ENCODE measurements around the gene TFF1. TPM values are rescaled to one million over a fixed set of nuclear protein-coding genes. Genes with fewer than 3 reads are reported as not detected.

TFF1 gene
- total RNA-seq, 2 donors from 2014 or later: 0.97 to 1.7 TPM

GRCh38 chr21:42406866-42407265, 40.5 kb upstream of the TFF1 start:
- peak overlapping the region; percentile 99 for H3K27ac Mint-ChIP-seq
- no peaks in the 10 kb centered on the region for H3K27me3 Mint-ChIP-seq (ENCODE audit: low read depth)
- H3K9me3 Mint-ChIP-seq: peaks cover 0 to 2% of the 10 kb centered on the region in 2 donors
- peak overlapping the region; percentile 90 to 93 for H3K4me3 Mint-ChIP-seq
- H3K4me1 Mint-ChIP-seq (ENCODE audit: low read depth): peaks cover 52% of the 10 kb centered on the region
- DNase-seq: no peak
- no peak for ATAC-seq (replicated peaks in 1 of 2)
- H3K36me3 Mint-ChIP-seq (ENCODE audit: insufficient read depth in 2 of 2): peaks cover 16 to 33% of the 10 kb centered on the region in 2 donors

- Mint-ChIP-seq H3K27me3 (ENCODE audit: low read depth) (no peaks in the 10 kb centered on the region), H3K27ac (peak overlapping the region; percentile 99), H3K9me3 (peaks cover 0 to 7% of the 10 kb centered on the region in 2 donors), H3K4me1 (ENCODE audit: low read depth) (peaks cover 59% of the 10 kb centered on the region), H3K36me3 (ENCODE audit: insufficient read depth in 2 of 2) (peaks cover 21 to 38% of the 10 kb centered on the region in 2 donors), H3K4me3 (peak overlapping the region; percentile 90 to 93)
- peak; percentile 64 to 71 for DNase-seq
- ATAC-seq (replicated peaks in 1 of 2): peak; percentile 67 to 72
These were observed 39.9 kb upstream of the TFF1 start for GRCh38 chr21:42406201-42406621.

- Mint-ChIP-seq H3K9me3 (peaks cover 0 to 7% of the 10 kb centered on the region in 2 donors), H3K36me3 (ENCODE audit: insufficient read depth in 2 of 2) (peaks cover 21 to 38% of the 10 kb centered on the region in 2 donors), H3K4me1 (ENCODE audit: low read depth) (peaks cover 68% of the 10 kb centered on the region), H3K4me3 (peak overlapping the region; percentile 90 to 93), H3K27ac (peak overlapping the region; percentile 99), H3K27me3 (ENCODE audit: low read depth) (no peaks in the 10 kb centered on the region)
- ATAC-seq (replicated peaks in 1 of 2) (peak; percentile 25 to 36), DNase-seq (no peak)
These were observed 39.0 kb upstream of the TFF1 start for GRCh38 chr21:42405064-42406013.

- H3K4me3 Mint-ChIP-seq: peak overlapping the region; percentile 90 to 93
- H3K9me3 Mint-ChIP-seq: peaks cover 0 to 7% of the 10 kb centered on the region in 2 donors
- DNase-seq (no peak), ATAC-seq (replicated peaks in 1 of 2) (peak; percentile 12 to 17)
- H3K4me1 Mint-ChIP-seq (ENCODE audit: low read depth): peaks cover 71% of the 10 kb centered on the region
- H3K27ac Mint-ChIP-seq: peak overlapping the region; percentile 99
- no peaks in the 10 kb centered on the region for H3K27me3 Mint-ChIP-seq (ENCODE audit: low read depth)
- H3K36me3 Mint-ChIP-seq (ENCODE audit: insufficient read depth in 2 of 2): peaks cover 18 to 33% of the 10 kb centered on the region in 2 donors
These were observed 38.2 kb upstream of the TFF1 start for GRCh38 chr21:42404539-42404938.

- H3K4me3 Mint-ChIP-seq: peak within 1 kb of the TSS; percentile 90 to 93
- no peaks in the 10 kb centered on the region for H3K27me3 Mint-ChIP-seq (ENCODE audit: low read depth)
- peaks cover 18 to 33% of the 10 kb centered on the region in 2 donors for H3K36me3 Mint-ChIP-seq (ENCODE audit: insufficient read depth in 2 of 2)
- peaks cover 73% of the 10 kb centered on the region for H3K4me1 Mint-ChIP-seq (ENCODE audit: low read depth)
- H3K27ac Mint-ChIP-seq: peak within 1 kb of the TSS; percentile 99
- H3K9me3 Mint-ChIP-seq: peaks cover 0 to 7% of the 10 kb centered on the region in 2 donors
- DNase-seq: peak in 1 of 2 donors; percentile 46
- ATAC-seq (replicated peaks in 1 of 2): peak; percentile 52 to 53
These were observed 37.4 kb upstream of the TFF1 start, which contains the start of gene UBASH3A for GRCh38 chr21:42403611-42404231. Gene UBASH3A, plus strand, starts transcription at chr21:42403902. Its CDS starts 44 bp downstream, at chr21:42403946.

- Mint-ChIP-seq H3K4me3 (peak overlapping the region; percentile 67 to 92), H3K27me3 (ENCODE audit: low read depth) (no peaks in the 10 kb centered on the region), H3K4me1 (ENCODE audit: low read depth) (peaks cover 73% of the 10 kb centered on the region), H3K27ac (peak overlapping the region; percentile 95), H3K9me3 (peaks cover 0 to 7% of the 10 kb centered on the region in 2 donors), H3K36me3 (ENCODE audit: insufficient read depth in 2 of 2) (peaks cover 18 to 24% of the 10 kb centered on the region in 2 donors)
- ATAC-seq (replicated peaks in 1 of 2) (no peak), DNase-seq (no peak)
These were observed 35.5 kb upstream of the TFF1 start for GRCh38 chr21:42401820-42402251.

GRCh38 chr21:42401154-42401553, 34.8 kb upstream of the TFF1 start:
- Mint-ChIP-seq H3K4me3 (peak overlapping the region; percentile 67 to 92), H3K36me3 (ENCODE audit: insufficient read depth in 2 of 2) (peaks cover 13 to 18% of the 10 kb centered on the region in 2 donors), H3K27ac (peak overlapping the region; percentile 95), H3K4me1 (ENCODE audit: low read depth) (peaks cover 71% of the 10 kb centered on the region), H3K27me3 (ENCODE audit: low read depth) (no peaks in the 10 kb centered on the region), H3K9me3 (peaks cover 0 to 7% of the 10 kb centered on the region in 2 donors)
- DNase-seq (no peak), ATAC-seq (replicated peaks in 1 of 2) (no peak)

GRCh38 chr21:42400525-42400924, 34.2 kb upstream of the TFF1 start:
- Mint-ChIP-seq H3K4me1 (ENCODE audit: low read depth) (peaks cover 77% of the 10 kb centered on the region), H3K4me3 (peak overlapping the region; percentile 46 to 76), H3K27ac (peak overlapping the region; percentile 51), H3K9me3 (peaks cover 0 to 7% of the 10 kb centered on the region in 2 donors), H3K27me3 (ENCODE audit: low read depth) (no peaks in the 10 kb centered on the region), H3K36me3 (ENCODE audit: insufficient read depth in 2 of 2) (peaks cover 11 to 16% of the 10 kb centered on the region in 2 donors)
- peak; percentile 51 to 53 for ATAC-seq (replicated peaks in 1 of 2)
- no peak for DNase-seq

- H3K4me1 Mint-ChIP-seq (ENCODE audit: low read depth): peaks cover 91% of the 10 kb centered on the region
- DNase-seq (no peak), ATAC-seq (replicated peaks in 1 of 2) (no peak)
- H3K4me3 Mint-ChIP-seq: peak overlapping the region; percentile 56 to 69
- peaks cover 0 to 7% of the 10 kb centered on the region in 2 donors for H3K9me3 Mint-ChIP-seq
- no peaks in the 10 kb centered on the region for H3K27me3 Mint-ChIP-seq (ENCODE audit: low read depth)
- H3K36me3 Mint-ChIP-seq (ENCODE audit: insufficient read depth in 2 of 2): peaks cover 7 to 16% of the 10 kb centered on the region in 2 donors
- peak overlapping the region; percentile 83 for H3K27ac Mint-ChIP-seq
These were observed 32.2 kb upstream of the TFF1 start for GRCh38 chr21:42398436-42399028.

GRCh38 chr21:42397746-42398394, 31.5 kb upstream of the TFF1 start:
- peaks cover 0 to 7% of the 10 kb centered on the region in 2 donors for H3K9me3 Mint-ChIP-seq
- H3K36me3 Mint-ChIP-seq (ENCODE audit: insufficient read depth in 2 of 2): peaks cover 7 to 18% of the 10 kb centered on the region in 2 donors
- H3K4me1 Mint-ChIP-seq (ENCODE audit: low read depth): peaks cover 94% of the 10 kb centered on the region
- peak overlapping the region; percentile 56 to 69 for H3K4me3 Mint-ChIP-seq
- no peaks in the 10 kb centered on the region for H3K27me3 Mint-ChIP-seq (ENCODE audit: low read depth)
- H3K27ac Mint-ChIP-seq: peak overlapping the region; percentile 83
- DNase-seq (peak in 1 of 2 donors; percentile 37), ATAC-seq (replicated peaks in 1 of 2) (peak; percentile 18 to 30)

- H3K36me3 Mint-ChIP-seq (ENCODE audit: insufficient read depth in 2 of 2): peaks cover 8 to 18% of the 10 kb centered on the region in 2 donors
- peaks cover 0 to 7% of the 10 kb centered on the region in 2 donors for H3K9me3 Mint-ChIP-seq
- H3K27me3 Mint-ChIP-seq (ENCODE audit: low read depth): no peaks in the 10 kb centered on the region
- peak overlapping the region; percentile 83 for H3K27ac Mint-ChIP-seq
- H3K4me1 Mint-ChIP-seq (ENCODE audit: low read depth): peaks cover 94% of the 10 kb centered on the region
- H3K4me3 Mint-ChIP-seq: peak overlapping the region; percentile 33 to 34
- DNase-seq: no peak
- ATAC-seq (replicated peaks in 1 of 2): no peak
These were observed 30.7 kb upstream of the TFF1 start for GRCh38 chr21:42396799-42397745.

Measured in activated T-cell treated with anti-CD3 and anti-CD28 coated beads, Interleukin-2, amount 50 U/mL, for 72 hours (primary cell).